Transverse colon (tissue), 4 donors: ENCODE data around the gene NBEA.

Source experiments
- CTCF ChIP-seq, 5 experiments: fragments of 200-600 bp in 3 of 5; fragments of 450-650 bp in 2 of 5; sonication (generic) in 3 of 5; IDR thresholded peaks; 1 replicate in 2 of 5; 2 replicates in 3 of 5; pipeline ENCODE4 v1.5.1; 2016 to 2017; ENCODE audit warnings: antibody characterized with exemption in 5 of 5, inconsistent platforms in 3 of 5, mild to moderate bottlenecking in 2 of 5, moderate library complexity in 1 of 5
- EP300 ChIP-seq: sonication (generic); formaldehyde crosslinking; IDR thresholded peaks from one replicate; pipeline ENCODE4 v1.6.1; 2017; ENCODE audit warnings: antibody characterized with exemption, low read depth
- POLR2A ChIP-seq: fragments of 450-650 bp; IDR thresholded peaks from one replicate; pipeline ENCODE4 v1.6.1; 2016; ENCODE audit warnings: antibody characterized with exemption, mild to moderate bottlenecking, moderate library complexity
- POLR2AphosphoS5 ChIP-seq, 3 donors: sonication (generic); formaldehyde crosslinking; IDR thresholded peaks; one replicate each; pipeline ENCODE4 v1.6.1; 2016; ENCODE audit warnings: antibody characterized with exemption in 3 of 3

GRCh38 chr13:35499196-35499662 is 557.2 kb downstream of the NBEA start:
- no peak for TF ChIP-seq CTCF (IDR thresholded peaks at IDR 0.05)
- no peak for TF ChIP-seq POLR2A
- no peak for TF ChIP-seq POLR2AphosphoS5 (IDR thresholded peaks at IDR 0.05)
- no peak for TF ChIP-seq EP300
